Uterus (tissue), 4 donors: ENCODE data around the gene SH2D3C. TPM values are rescaled to one million over a fixed set of nuclear protein-coding genes. Genes with fewer than 3 reads are reported as not detected.

Source experiments
- DNase-seq, 2 donors: peaks; one replicate each; pipeline ENCODE4 v3.0.0-alpha.2; 2019 to 2020
- H3K27ac ChIP-seq, 2 donors: fragments of 200-600 bp; sonication (generic); 1 replicate in 1 of 2; 2 replicates in 1 of 2; pipeline ENCODE4 v1.5.1; 2016 to 2018
- H3K27me3 ChIP-seq, 2 donors: fragments of 200-600 bp; sonication (generic); one replicate each; pipeline ENCODE4 v1.5.1; 2018 to 2019; ENCODE audit warnings: control low read depth in 1 of 2
- H3K36me3 ChIP-seq, 2 donors: fragments of 200-600 bp; sonication (generic); one replicate each; pipeline ENCODE4 v1.5.1; 2019; ENCODE audit warnings: control low read depth in 1 of 2
- H3K4me1 ChIP-seq, 2 donors: fragments of 200-600 bp; sonication (generic); one replicate each; pipeline ENCODE4 v1.5.1; 2018 to 2019; ENCODE audit warnings: control low read depth in 1 of 2
- H3K4me3 ChIP-seq, 2 donors: fragments of 200-600 bp; sonication (generic); 1 replicate in 1 of 2; 2 replicates in 1 of 2; pipeline ENCODE4 v1.5.1; 2018 to 2019; ENCODE audit warnings: mild to moderate bottlenecking in 1 of 2
- H3K9me3 ChIP-seq, 2 donors: fragments of 200-600 bp; sonication (generic); one replicate each; pipeline ENCODE4 v1.5.1; 2019; ENCODE audit warnings: control low read depth in 1 of 2
- CTCF ChIP-seq, 4 experiments: fragments of 200-600 bp in 2 of 4; fragments of 450-650 bp in 2 of 4; sonication (generic) in 2 of 4; IDR thresholded peaks; one replicate each; pipeline ENCODE4 v1.5.1; 2016 to 2019; ENCODE audit warnings: antibody characterized with exemption in 4 of 4, mild to moderate bottlenecking in 2 of 4, moderate library complexity in 1 of 4
- POLR2A ChIP-seq, 2 donors: fragments of 450-650 bp; IDR thresholded peaks; one replicate each; pipeline ENCODE4 v1.6.1; 2016; ENCODE audit warnings: antibody characterized with exemption in 2 of 2, mild to moderate bottlenecking in 1 of 2, moderate library complexity in 1 of 2
- intact Hi-C: fragments of 100-400 bp; cut with DNase I; formaldehyde crosslinking; loops from one replicate; pipeline ENCODE4 v1.15.1; 2023; ENCODE audit warnings: low total_unique reads
- total RNA-seq, 4 donors: library from RNA; depleted of rRNA in 3 of 4; stranded (reverse); fragments of >200 nt in 3 of 4; gene quantifications; one replicate each; pipeline versions ENCODE4 v1.1.0 to v1.2.4, GENCODE V29; 2014 to 2023
- donor health status: DM: yes; HTN: yes; CAD: no.

Gene SH2D3C
- total RNA-seq, 4 donors from 2014 or later: 3.6 to 38.1 (median 19.8) TPM

DNA sequence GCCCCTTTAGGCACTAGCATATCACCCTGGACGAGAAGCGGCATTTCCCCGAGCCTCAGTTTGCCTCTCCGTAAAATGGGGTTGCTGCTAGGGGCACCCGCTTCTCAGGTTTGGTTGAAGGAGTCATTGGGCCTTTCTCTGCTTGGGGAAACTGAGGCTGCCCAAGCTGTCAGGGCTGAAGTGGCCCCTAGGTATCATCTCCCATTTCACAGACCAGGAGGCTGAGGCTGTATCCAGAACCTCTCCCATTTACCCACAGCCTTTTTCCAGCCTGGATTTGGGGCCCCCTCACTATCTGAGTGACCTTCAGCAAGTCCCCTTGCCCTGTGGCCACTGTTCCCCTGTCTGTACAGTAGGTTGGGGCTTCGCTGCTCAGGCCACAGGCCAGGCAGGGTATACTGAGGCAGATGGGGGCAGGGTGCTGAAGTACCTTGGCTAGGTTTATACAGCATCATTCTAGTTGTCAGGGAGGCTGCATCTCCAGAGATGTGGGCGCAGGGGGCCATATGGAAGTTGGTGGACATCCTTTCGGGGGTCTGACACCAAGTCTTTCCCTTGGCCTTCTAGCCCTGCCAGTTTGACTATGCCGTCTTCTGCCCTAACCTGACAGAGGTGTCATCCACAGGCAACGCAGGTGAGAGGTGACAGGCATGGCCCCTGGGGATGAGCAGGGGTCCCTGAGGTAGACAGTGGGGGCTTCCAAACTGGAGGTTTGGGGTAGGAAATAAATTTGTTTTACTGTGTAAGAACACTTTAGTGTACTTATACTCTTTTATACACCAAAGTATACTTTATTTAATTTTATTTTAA lies 32.1 kb upstream of the SH2D3C start:
- Histone ChIP-seq H3K4me3 (no peak overlapping the region), H3K4me1 (peaks cover 0 to 3% of the 10 kb centered on the region in 2 donors), H3K27ac (peak overlapping the region in 1 of 2 donors; percentile 63), H3K9me3 (no peaks in the 10 kb centered on the region), H3K36me3 (no peaks in the 10 kb centered on the region), H3K27me3 (no peaks in the 10 kb centered on the region)
- intact Hi-C loops: no loop called here
- TF ChIP-seq CTCF (IDR thresholded peaks at IDR 0.05) (no peak), POLR2A (IDR thresholded peaks at IDR 0.05) (no peak)
- DNase-seq: no peak

DNA sequence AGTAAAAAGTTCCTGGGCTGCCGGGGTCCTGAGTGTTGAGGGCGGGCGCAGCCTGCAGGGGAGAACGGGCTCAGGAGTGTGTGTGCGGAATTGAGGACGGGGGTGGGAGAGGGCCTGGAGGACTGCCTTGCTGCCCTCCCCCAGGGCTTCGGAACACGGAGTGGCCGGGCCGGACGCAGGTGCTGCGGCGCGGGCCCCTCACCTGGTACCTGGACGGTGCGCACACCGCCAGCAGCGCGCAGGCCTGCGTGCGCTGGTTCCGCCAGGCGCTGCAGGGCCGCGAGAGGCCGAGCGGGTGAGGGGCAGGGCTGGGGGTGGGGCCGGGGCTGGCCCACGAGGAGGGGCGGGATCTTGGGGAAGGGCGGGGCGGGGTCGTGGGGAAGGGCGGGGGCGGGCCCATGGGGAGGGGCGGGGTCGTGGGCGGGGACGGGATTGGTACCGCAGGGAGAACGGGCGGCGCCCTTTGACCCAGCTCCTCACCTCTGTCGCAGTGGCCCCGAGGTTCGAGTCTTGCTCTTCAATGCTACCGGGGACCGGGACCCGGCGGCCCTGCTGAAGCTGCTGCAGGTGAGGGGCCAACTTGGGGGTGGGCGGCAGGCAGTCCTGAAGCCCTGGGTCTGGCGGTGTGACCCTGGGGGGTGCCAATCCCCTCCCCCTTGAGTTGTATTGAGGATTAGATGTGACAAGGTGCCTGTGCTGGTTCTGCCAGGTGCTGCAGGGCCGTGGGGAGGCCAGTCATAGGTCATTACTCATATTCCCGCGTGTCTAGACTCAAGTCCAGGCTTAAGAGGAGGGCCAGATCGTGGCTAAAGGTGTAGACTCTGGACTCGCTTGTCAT lies 31.3 kb upstream of the SH2D3C start:
- no peaks in the 10 kb centered on the region for H3K36me3 ChIP-seq
- H3K4me3 ChIP-seq: no peak overlapping the region
- no peaks in the 10 kb centered on the region for H3K27me3 ChIP-seq
- no peak for TF ChIP-seq POLR2A (IDR thresholded peaks at IDR 0.05)
- TF ChIP-seq CTCF (IDR thresholded peaks at IDR 0.05): no peak
- DNase-seq: no peak
- intact Hi-C loops: no loop called here
- no peaks in the 10 kb centered on the region for H3K9me3 ChIP-seq
- peaks cover 0 to 3% of the 10 kb centered on the region in 2 donors for H3K4me1 ChIP-seq
- peak overlapping the region; percentile 12 to 63 for H3K27ac ChIP-seq

GRCh38 chr9:127809002-127809539 lies 30.6 kb upstream of the SH2D3C start:
- no peak for DNase-seq
- peaks cover 0 to 8% of the 10 kb centered on the region in 2 donors for H3K4me1 ChIP-seq
- TF ChIP-seq CTCF (IDR thresholded peaks at IDR 0.05): no peak
- no peaks in the 10 kb centered on the region for H3K36me3 ChIP-seq
- H3K27ac ChIP-seq: peak overlapping the region; percentile 12 to 35
- H3K27me3 ChIP-seq: no peaks in the 10 kb centered on the region
- intact Hi-C loops: no loop called here
- no peaks in the 10 kb centered on the region for H3K9me3 ChIP-seq
- no peak overlapping the region for H3K4me3 ChIP-seq

GRCh38 chr9:127808347-127809001 lies 30.0 kb upstream of the SH2D3C start:
- no peak for DNase-seq
- no peak overlapping the region for H3K27ac ChIP-seq
- intact Hi-C loops: no loop called here

More at GRCh38 chr9:127808347-127809001, 30.0 kb upstream of the SH2D3C start:
- H3K4me3 ChIP-seq: no peak overlapping the region
- H3K9me3 ChIP-seq: no peaks in the 10 kb centered on the region
- H3K36me3 ChIP-seq: no peaks in the 10 kb centered on the region
- peaks cover 0 to 13% of the 10 kb centered on the region in 2 donors for H3K4me1 ChIP-seq
- no peak for TF ChIP-seq CTCF (IDR thresholded peaks at IDR 0.05)
- no peak for TF ChIP-seq POLR2A (IDR thresholded peaks at IDR 0.05)
- no peaks in the 10 kb centered on the region for H3K27me3 ChIP-seq
